Loucy (cell line): ENCODE results near the gene DZIP1L.

Experiments
- H2AFZ ChIP-seq: fragments of 200-600 bp; sonication (generic); 2 replicates; pipeline ENCODE4 v1.6.0; 2016; ENCODE audit warnings: antibody characterized with exemption, mild to moderate bottlenecking, low read length, moderate library complexity
- H3F3A ChIP-seq: fragments of 200-600 bp; 2 replicates; pipeline ENCODE4 v1.6.0; 2016; ENCODE audit warnings: antibody characterized with exemption, low read depth, mild to moderate bottlenecking
- H3K27me3 ChIP-seq: fragments of 200-600 bp; sonication (generic); 2 replicates; pipeline ENCODE4 v1.6.1; 2014; ENCODE audit warnings: low read length, mild to moderate bottlenecking; ENCODE audit not compliant: insufficient read depth, poor library complexity, severe bottlenecking
- H3K36me3 ChIP-seq: fragments of 200-600 bp; sonication (generic); 2 replicates; pipeline ENCODE4 v1.6.1; 2016; ENCODE audit warnings: low read length; ENCODE audit not compliant: insufficient read depth
- H3K4me1 ChIP-seq: fragments of 200-600 bp; sonication (generic); 2 replicates; pipeline ENCODE4 v1.5.1; 2014; ENCODE audit warnings: low read length, mild to moderate bottlenecking; ENCODE audit not compliant: insufficient read depth, poor library complexity, severe bottlenecking
- H3K4me2 ChIP-seq: fragments of 200-600 bp; sonication (generic); 2 replicates; pipeline ENCODE4 v1.6.0; 2014; ENCODE audit warnings: antibody characterized with exemption, low read length, low read depth, mild to moderate bottlenecking; ENCODE audit not compliant: poor library complexity, severe bottlenecking
- H3K4me3 ChIP-seq: fragments of 200-600 bp; sonication (generic); 2 replicates; pipeline ENCODE4 v1.5.1; 2014; ENCODE audit warnings: low read length, mild to moderate bottlenecking, mixed read lengths; ENCODE audit not compliant: poor library complexity, severe bottlenecking
- H3K79me2 ChIP-seq: fragments of 200-600 bp; sonication (generic); 2 replicates; pipeline ENCODE4 v1.6.1; 2014; ENCODE audit warnings: low read length; ENCODE audit not compliant: insufficient read depth
- H3K9ac ChIP-seq: fragments of 200-600 bp; sonication (generic); 2 replicates; pipeline ENCODE4 v1.6.0; 2014; ENCODE audit warnings: mild to moderate bottlenecking, low read depth, low read length, moderate library complexity; ENCODE audit not compliant: poor library complexity, severe bottlenecking
- H3K9me2 ChIP-seq: fragments of 200-600 bp; sonication (generic); replicated peaks from 2 replicates; pipeline ENCODE4 v1.6.1; 2016; ENCODE audit warnings: low read depth, low read length, mixed read lengths
- H3K9me3 ChIP-seq: fragments of 200-600 bp; sonication (generic); 2 replicates; pipeline ENCODE4 v1.6.1; 2014; ENCODE audit warnings: mild to moderate bottlenecking, antibody characterized with exemption, low read length, low read depth; ENCODE audit not compliant: insufficient read depth
- H4K20me1 ChIP-seq: fragments of 200-600 bp; sonication (generic); 2 replicates; pipeline ENCODE4 v1.6.0; 2014; ENCODE audit warnings: antibody characterized with exemption, low read length, mild to moderate bottlenecking; ENCODE audit not compliant: insufficient read depth, poor library complexity, severe bottlenecking
- CTCF ChIP-seq: fragments of 200-600 bp; sonication (generic); conservative IDR thresholded peaks from 2 replicates; pipeline ENCODE4 v1.5.1; 2014; ENCODE audit warnings: mild to moderate bottlenecking, antibody characterized with exemption, low read length
- EZH2phosphoT487 ChIP-seq: fragments of 200-600 bp; IDR thresholded peaks from 2 replicates; pipeline ENCODE4 v1.6.1; 2018; ENCODE audit warnings: antibody characterized with exemption, mild to moderate bottlenecking, moderate library complexity, borderline replicate concordance

The DZIP1L gene

GRCh38 chr3:138054057-138054456, 61.4 kb downstream of the DZIP1L start:
- Histone ChIP-seq H3K9me2 (no peaks in the 10 kb centered on the region), H3F3A (no peaks in the 10 kb centered on the region), H2AFZ (no peak overlapping the region), H3K4me3 (no peak overlapping the region), H3K79me2 (no peaks in the 10 kb centered on the region), H3K9ac (no peak overlapping the region), H3K27me3 (no peaks in the 10 kb centered on the region), H3K36me3 (no peaks in the 10 kb centered on the region), H3K4me2 (no peak overlapping the region), H3K4me1 (no peaks in the 10 kb centered on the region), H4K20me1 (no peaks in the 10 kb centered on the region), H3K9me3 (no peaks in the 10 kb centered on the region)
- TF ChIP-seq EZH2phosphoT487 = no peak
- TF ChIP-seq CTCF = no peak

GRCh38 chr3:138051947-138052802, 63.2 kb downstream of the DZIP1L start:
- no peaks in the 10 kb centered on the region for H3K4me1 ChIP-seq
- H3K4me2 ChIP-seq = no peak overlapping the region
- no peaks in the 10 kb centered on the region for H4K20me1 ChIP-seq
- H3F3A ChIP-seq = no peaks in the 10 kb centered on the region
- no peak overlapping the region for H3K4me3 ChIP-seq
- no peak overlapping the region for H2AFZ ChIP-seq
- no peak overlapping the region for H3K9ac ChIP-seq
- no peaks in the 10 kb centered on the region for H3K9me3 ChIP-seq
- H3K27me3 ChIP-seq = no peaks in the 10 kb centered on the region
- TF ChIP-seq EZH2phosphoT487 = no peak
- peak; percentile 83 for TF ChIP-seq CTCF
- no peaks in the 10 kb centered on the region for H3K36me3 ChIP-seq
- H3K79me2 ChIP-seq = no peaks in the 10 kb centered on the region
- H3K9me2 ChIP-seq = no peaks in the 10 kb centered on the region

GRCh38 chr3:138049157-138049919, 66.1 kb downstream of the DZIP1L start:
- Histone ChIP-seq H3K79me2 (no peaks in the 10 kb centered on the region), H4K20me1 (no peaks in the 10 kb centered on the region), H3K27me3 (no peaks in the 10 kb centered on the region), H3K4me3 (no peak overlapping the region), H3K9me3 (no peaks in the 10 kb centered on the region), H3K9me2 (no peaks in the 10 kb centered on the region), H3K9ac (no peak overlapping the region), H3K4me2 (no peak overlapping the region), H3F3A (no peaks in the 10 kb centered on the region), H3K4me1 (no peaks in the 10 kb centered on the region), H3K36me3 (no peaks in the 10 kb centered on the region), H2AFZ (no peak overlapping the region)
- TF ChIP-seq EZH2phosphoT487 = no peak
- peak; percentile 41 for TF ChIP-seq CTCF
